Nephron progenitor cell (in vitro differentiated cells): ENCODE measurements around the gene CNOT10.
"Not testable (repeated sequence)": the region's sequence is repeated elsewhere in the genome, so short reads cannot be mapped to it uniquely, and the experiment has no call there.

ENCODE experiments used
- DNase-seq: peaks from one replicate; pipeline ENCODE4 v3.0.0; 2021
- H3K27ac Mint-ChIP-seq: 2 replicates; pipeline ENCODE4 v1.8.0; 2021; ENCODE audit warnings: mild to moderate bottlenecking, moderate library complexity, mixed read lengths
- H3K27me3 Mint-ChIP-seq: 2 replicates; pipeline ENCODE4 v1.8.0; 2021; ENCODE audit warnings: mild to moderate bottlenecking, low read depth, mixed read lengths; ENCODE audit not compliant: poor library complexity
- H3K36me3 Mint-ChIP-seq: 2 replicates; pipeline ENCODE4 v1.8.0; 2021; ENCODE audit warnings: low read depth, mixed read lengths
- H3K4me1 Mint-ChIP-seq: 2 replicates; pipeline ENCODE4 v1.8.0; 2021; ENCODE audit warnings: mixed read lengths
- H3K4me3 Mint-ChIP-seq: 2 replicates; pipeline ENCODE4 v1.8.0; 2021; ENCODE audit warnings: mild to moderate bottlenecking, moderate library complexity, mixed read lengths
- H3K9me3 Mint-ChIP-seq: 2 replicates; pipeline ENCODE4 v1.8.0; 2021; ENCODE audit warnings: mild to moderate bottlenecking, moderate library complexity, mixed read lengths
- CTCF ChIP-seq: fragments of 200-600 bp; sonication (generic); IDR thresholded peaks from 2 replicates; pipeline ENCODE4 v1.5.0; 2021; ENCODE audit warnings: antibody characterized with exemption

The CNOT10 gene

DNA sequence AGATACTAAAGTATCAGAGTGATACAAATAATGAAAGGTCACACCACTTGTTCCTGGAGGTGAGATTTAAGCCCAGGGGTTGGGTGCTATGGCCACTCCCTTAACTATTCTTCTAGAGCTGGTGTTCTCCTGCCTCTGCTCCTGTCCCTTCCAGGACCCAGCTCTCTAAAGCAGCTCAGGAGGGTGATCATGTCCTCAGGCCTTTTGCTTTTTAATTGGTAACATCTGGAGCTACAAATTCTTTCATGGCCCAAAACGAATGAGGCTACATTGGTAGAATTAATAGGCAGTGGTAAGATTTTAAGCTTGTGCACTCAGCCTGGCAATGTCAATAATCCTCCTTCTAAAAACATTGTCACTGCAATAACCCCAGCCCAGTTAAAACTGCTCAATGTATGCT is 38.2 kb upstream of the CNOT10 start:
- H3K36me3 Mint-ChIP-seq = no peaks in the 10 kb centered on the region
- no peak overlapping the region for H3K27ac Mint-ChIP-seq
- no peak for DNase-seq

GRCh38 chr3:32652337-32653100 is 32.5 kb upstream of the CNOT10 start:
- H3K9me3 Mint-ChIP-seq, DNase-seq, H3K4me3 Mint-ChIP-seq, H3K36me3 Mint-ChIP-seq, H3K27ac Mint-ChIP-seq, H3K4me1 Mint-ChIP-seq: not testable (repeated sequence)
- H3K27me3 Mint-ChIP-seq = peaks cover 21% of the 10 kb centered on the region

More for the DNA sequence above, 38.2 kb upstream of the CNOT10 start:
- TF ChIP-seq CTCF = no peak
- Mint-ChIP-seq H3K9me3 (no peaks in the 10 kb centered on the region), H3K27me3 (peaks cover 17% of the 10 kb centered on the region), H3K4me1 (peaks cover 9% of the 10 kb centered on the region), H3K4me3 (no peak overlapping the region)

GRCh38 chr3:32655167-32655566 is 29.8 kb upstream of the CNOT10 start:
- Mint-ChIP-seq H3K9me3 (no peaks in the 10 kb centered on the region), H3K4me3 (no peak overlapping the region), H3K4me1 (no peaks in the 10 kb centered on the region), H3K27ac (no peak overlapping the region), H3K36me3 (no peaks in the 10 kb centered on the region), H3K27me3 (peaks cover 15% of the 10 kb centered on the region)
- no peak for DNase-seq
- no peak for TF ChIP-seq CTCF

- peaks cover 18% of the 10 kb centered on the region for H3K9me3 Mint-ChIP-seq
Measured at GRCh38 chr3:32660634-32661033, 24.4 kb upstream of the CNOT10 start.

GRCh38 chr3:32662647-32663046 is 22.3 kb upstream of the CNOT10 start:
- peaks cover 11% of the 10 kb centered on the region for H3K27me3 Mint-ChIP-seq
- no peak for DNase-seq
- H3K9me3 Mint-ChIP-seq = peaks cover 18% of the 10 kb centered on the region
- no peaks in the 10 kb centered on the region for H3K36me3 Mint-ChIP-seq
- TF ChIP-seq CTCF = no peak
- no peaks in the 10 kb centered on the region for H3K4me1 Mint-ChIP-seq
- no peak overlapping the region for H3K27ac Mint-ChIP-seq
- no peak overlapping the region for H3K4me3 Mint-ChIP-seq

More at GRCh38 chr3:32660634-32661033, 24.4 kb upstream of the CNOT10 start:
- no peaks in the 10 kb centered on the region for H3K36me3 Mint-ChIP-seq
- peaks cover 11% of the 10 kb centered on the region for H3K27me3 Mint-ChIP-seq
- no peak overlapping the region for H3K4me3 Mint-ChIP-seq
- no peak for TF ChIP-seq CTCF
- DNase-seq = no peak
- H3K4me1 Mint-ChIP-seq = no peaks in the 10 kb centered on the region
- H3K27ac Mint-ChIP-seq = no peak overlapping the region

DNA sequence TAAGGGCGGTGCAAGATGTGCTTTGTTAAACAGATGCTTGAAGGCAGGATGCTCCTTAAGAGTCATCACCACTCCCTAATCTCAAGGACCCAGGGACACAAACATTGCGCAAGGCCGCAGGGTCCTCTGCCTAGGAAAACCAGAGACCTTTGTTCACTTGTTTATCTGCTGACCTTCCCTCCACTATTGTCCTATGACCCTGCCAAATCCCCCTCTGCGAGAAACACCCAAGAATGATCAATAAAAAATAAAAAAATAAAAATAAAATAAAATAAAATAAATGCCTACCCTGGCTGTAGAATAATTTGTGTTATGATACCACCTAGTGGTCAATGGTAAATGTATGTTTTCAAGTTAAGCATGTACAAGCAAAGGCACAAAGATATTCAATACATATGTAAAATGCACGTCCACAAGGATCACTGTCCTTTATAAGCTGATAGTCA is 20.3 kb upstream of the CNOT10 start:
- H3K4me3 Mint-ChIP-seq, H3K4me1 Mint-ChIP-seq, H3K36me3 Mint-ChIP-seq, DNase-seq, H3K27ac Mint-ChIP-seq: not testable (repeated sequence)
- peaks cover 10% of the 10 kb centered on the region for H3K27me3 Mint-ChIP-seq
- H3K9me3 Mint-ChIP-seq = peaks cover 22% of the 10 kb centered on the region
- peak; percentile 56 for TF ChIP-seq CTCF
